ENCODE measurements around the gene FYN.

FYN gene

GRCh38 chr6:111772381-111772780 is 100.9 kb downstream of the FYN start:
- DNase-seq = no peak

- no peak for DNase-seq
These were observed 101.6 kb downstream of the FYN start for GRCh38 chr6:111771629-111772028.

DNA sequence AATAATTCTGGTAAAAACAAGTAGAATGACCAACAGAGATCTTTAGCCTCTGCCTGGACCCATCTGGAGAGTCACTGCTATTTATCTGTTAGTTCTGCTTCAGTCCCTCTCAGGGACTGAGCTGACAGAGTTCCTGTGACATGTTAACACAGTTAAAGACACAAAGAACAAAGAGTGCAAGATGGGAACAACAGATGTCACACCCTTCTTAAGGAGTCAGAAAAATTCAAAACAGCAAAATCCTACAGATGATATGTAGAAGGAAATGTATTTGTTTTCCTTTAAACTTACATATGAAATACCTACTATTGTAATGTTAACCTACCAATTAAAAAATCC is 102.2 kb downstream of the FYN start:
- DNase-seq = no peak

GRCh38 chr6:111770263-111771093 is 102.8 kb downstream of the FYN start:
- no peak for DNase-seq

DNA sequence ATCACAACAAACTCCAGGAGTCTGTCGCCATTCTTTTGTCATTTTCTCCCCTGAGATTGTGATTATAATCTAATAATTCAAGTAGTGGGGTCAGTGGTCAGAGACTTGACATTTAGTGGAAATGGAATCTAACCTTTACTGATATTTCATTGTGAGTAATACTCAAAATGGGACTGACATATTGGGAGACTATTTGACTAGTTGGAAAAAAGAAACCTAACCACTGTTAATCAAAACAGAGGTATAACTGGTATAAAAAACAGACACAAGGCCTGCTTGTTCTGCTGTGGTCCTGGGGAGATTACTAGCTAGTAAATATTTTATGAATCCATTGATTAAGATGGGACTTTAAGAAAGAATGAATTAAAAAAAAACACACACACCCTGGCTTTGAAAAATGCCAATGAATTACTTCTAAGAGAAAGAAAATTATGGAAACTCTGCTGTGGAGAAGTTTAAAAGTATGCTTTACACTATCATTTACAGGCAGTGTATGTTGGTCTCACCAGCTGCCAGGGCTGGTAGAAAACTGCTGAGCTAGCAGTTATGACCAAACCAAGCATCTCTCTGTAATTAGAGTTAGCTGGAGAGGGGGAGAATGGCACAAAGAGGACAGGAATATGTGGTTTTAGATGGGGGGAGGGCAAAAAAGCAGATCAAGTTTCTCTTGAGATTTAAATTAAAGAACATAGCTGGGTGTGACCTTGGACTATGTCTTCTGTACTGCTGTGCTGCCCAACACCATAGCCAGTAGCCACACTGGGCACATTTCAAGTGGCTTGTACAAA is 103.7 kb downstream of the FYN start:
- no peak for DNase-seq

DNA sequence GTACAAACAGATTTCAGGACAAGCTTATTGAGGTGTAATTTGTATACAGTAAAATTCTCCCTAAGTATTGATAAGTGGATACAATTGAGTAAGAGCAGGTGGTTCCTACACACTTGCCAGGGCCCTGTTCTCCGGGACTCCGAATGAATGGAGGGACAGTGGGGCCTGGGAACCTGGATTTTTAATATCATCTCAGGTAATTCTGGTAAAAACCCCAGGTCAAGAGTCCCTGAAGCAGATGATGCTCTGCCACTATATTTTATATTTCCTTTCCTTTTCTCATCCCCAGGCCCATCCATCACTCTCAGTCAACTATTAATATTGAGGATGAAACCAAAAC is 104.9 kb downstream of the FYN start:
- DNase-seq = no peak

DNA sequence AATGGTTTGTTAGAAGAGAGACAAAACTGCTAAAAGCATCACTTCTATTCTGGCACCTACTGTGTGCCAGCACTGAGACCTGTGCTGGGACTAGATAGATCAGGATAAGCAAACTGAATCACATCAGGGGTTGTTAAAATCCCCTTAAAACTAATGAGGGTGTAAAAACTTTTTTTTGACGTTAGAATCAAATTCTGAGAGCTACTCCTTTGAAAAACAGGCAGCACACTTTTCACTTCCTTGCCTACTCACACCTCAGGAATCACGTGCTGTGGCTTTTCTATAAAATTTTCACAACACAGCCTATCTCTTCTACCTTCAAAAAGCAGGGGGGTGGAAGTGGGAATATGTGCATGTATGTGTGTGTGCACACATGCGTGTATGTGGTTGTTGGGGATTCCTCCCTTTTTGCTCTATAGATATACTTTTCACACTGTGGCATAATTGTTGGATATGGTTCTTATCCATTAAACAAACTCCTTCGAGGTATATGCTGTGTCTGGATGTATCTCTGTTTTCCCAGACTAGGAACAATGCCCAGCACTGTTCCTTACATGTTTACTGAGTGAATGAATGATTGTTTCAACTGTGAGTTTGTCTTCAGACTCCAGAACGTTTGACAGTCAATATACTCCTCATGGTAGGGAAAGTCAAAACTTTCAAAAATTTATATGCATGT is 105.4 kb downstream of the FYN start:
- DNase-seq = no peak

DNA sequence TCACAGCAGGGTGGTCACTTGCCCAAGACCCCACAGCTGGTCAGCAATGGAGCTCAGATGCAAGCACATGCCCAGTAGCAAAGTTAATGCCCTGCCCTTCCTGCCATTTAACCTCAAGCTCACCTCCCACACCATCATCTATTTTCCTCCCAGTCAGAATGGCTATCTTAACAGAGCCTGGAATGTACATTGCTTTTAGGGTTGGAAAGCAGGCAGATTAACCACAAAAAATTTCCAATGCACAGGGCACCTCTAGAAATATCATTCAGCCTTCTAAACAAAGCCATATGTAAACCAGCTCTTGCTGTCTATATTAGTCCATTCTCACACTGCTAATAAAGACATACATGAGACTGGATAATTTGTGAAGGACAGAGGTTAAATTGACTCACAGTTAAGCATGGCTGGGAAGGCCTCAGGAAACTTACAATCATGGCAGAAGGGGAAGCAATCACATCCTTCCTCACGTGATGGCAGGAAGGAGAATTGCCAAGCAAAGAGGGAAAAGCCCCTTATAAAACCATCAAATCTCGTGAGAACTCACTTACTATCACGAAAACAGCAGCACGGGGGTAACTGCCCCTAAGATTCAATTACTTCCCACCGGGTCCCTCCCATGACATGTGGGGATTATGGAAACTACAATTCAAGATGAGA is 106.9 kb downstream of the FYN start:
- no peak for DNase-seq

DNA sequence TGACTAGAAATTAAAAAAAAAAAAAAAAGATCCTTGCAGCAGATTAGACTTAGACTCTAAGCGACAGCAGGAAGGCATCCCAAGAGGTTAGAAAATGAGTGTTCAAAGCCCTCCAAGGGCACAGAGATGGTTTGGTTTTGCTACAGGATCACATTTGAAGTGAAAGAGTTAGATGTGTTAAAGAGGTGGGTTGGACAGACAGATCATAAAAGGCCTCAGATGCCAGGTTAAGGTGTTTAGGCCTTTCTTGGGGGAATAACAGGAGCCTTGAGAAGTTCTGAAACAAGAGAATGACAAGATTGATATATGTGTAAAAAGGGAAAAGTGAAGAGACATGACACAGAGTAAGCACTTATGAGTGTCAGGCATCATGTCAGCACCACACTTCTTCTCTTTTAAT is 107.5 kb downstream of the FYN start:
- DNase-seq = no peak

GRCh38 chr6:111764238-111765175 is 108.7 kb downstream of the FYN start:
- peak in 5 of 56 donors; percentile 19 to 52 (median 24) for DNase-seq

DNA sequence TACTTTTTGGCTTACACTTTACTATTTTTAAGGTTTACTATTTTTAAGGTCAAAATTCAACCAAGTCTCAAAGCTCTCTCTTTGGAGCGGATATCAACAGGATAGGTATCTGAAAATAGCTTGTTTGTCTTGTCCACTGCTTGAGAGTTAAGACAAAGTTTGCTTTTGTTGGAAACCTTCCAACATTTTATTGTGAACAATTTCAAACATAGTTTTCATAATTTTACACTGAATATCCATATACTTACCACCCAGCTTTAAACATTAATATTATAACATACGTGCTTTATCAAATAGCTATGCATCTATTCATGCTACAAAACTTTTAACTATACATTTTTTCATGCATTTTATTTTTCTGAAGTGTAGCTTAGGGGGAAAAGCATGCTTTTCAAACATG is 109.9 kb downstream of the FYN start:
- DNase-seq = no peak

DNA sequence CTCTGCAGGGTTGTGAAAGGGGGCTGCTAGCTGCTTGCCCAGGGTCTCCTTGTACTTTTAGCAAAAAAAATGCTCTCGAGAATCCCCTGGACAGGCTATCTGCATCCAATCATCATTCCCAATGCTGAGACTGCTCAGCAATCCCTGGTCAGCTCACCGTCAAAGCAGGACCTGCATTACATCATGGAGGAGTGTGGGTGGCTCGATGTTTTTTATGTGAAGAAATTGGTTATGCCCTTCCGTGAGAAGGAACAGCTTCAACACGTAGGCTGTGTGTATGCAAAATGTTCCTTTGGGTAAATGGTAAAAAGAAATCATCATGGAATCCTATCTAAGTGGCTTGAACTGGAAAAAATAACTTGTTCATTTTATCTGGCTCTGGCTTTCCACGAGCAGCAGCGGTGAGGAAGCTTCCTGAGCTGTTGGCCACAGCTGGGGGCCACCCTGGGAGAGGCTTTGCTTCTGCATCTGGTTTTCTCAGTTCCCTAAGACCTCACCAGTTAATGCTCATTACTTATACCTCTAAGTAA is 111.4 kb downstream of the FYN start:
- no peak for DNase-seq

DNA sequence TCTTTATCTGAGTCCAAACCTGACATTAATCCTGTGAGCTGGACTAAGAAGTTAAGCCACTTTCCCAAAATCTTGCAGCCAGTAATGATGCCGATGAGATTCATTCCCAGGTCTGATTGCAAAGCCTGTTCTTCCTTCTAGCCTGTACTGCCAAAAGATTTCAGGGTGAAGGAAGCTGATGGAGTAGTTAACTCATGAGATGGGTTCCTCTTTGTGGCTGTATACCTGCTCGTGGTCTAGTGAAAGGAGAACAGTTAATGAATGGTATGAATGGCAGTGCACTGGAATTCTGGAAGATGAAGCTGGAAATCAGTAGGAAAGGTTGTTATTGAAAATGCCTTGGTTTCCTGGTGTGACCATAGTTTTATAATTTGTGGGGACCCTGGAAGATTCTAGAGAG is 112.0 kb downstream of the FYN start:
- no peak for DNase-seq

- peak in 14 of 56 donors; percentile 15 to 66 (median 38) for DNase-seq
These were observed 113.1 kb downstream of the FYN start for GRCh38 chr6:111759836-111760785.

GRCh38 chr6:111759331-111759835 is 113.9 kb downstream of the FYN start:
- peak in 1 of 56 donors; percentile 13 for DNase-seq

- DNase-seq = no peak
These were observed 114.5 kb downstream of the FYN start for GRCh38 chr6:111758608-111759329.

DNA sequence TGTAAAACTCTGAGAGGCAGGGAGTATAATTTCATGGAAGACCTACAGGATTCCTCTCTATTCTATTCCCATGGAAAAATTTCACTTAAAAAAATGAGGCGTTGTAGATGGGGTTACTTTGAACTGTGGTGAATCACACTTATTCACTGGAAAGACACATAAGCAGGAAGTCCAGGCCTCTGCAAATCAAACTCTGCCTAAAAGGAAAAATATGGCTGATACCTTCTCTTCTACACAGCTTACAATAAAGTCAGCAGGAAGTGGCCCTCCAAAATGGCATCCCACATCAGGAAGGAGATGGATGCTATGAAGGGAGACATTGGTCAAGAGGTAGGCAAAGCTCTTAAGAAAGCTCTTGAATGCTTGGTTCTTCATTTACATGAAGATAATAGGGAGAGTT is 115.9 kb downstream of the FYN start:
- no peak for DNase-seq

- no peak for DNase-seq
These were observed 118.8 kb downstream of the FYN start for GRCh38 chr6:111754423-111754822.

Measured in nucleus accumbens (tissue), 56 donors.